RWPE2 (cell line): Measurements from ENCODE around the gene CTNNA2.

Experiments used
- ATAC-seq: fragments of 200-7000 bp; cut with Tn5 transposase; 3 replicates; pipeline ENCODE4 v1.9.1; 2021; ENCODE audit warnings: low read depth
- DNase-seq: peaks from one replicate; pipeline ENCODE4 v3.0.0-alpha.2; 2020; ENCODE audit warnings: low spot score
- H3K27ac ChIP-seq: fragments of 450-650 bp; 2 replicates; pipeline ENCODE4 v1.5.1; 2017; ENCODE audit warnings: mild to moderate bottlenecking; ENCODE audit not compliant: poor library complexity, severe bottlenecking
- H3K27me3 ChIP-seq: fragments of 250-450 bp; sonication (Bioruptor Pico); 2 replicates; pipeline ENCODE4 v1.5.1; 2021; ENCODE audit warnings: mild to moderate bottlenecking, moderate library complexity; ENCODE audit not compliant: insufficient read depth, poor library complexity, severe bottlenecking
- H3K36me3 ChIP-seq: fragments of 250-450 bp; sonication (Bioruptor Pico); 2 replicates; pipeline ENCODE4 v1.5.1; 2020; ENCODE audit warnings: low read depth, mild to moderate bottlenecking, moderate library complexity
- H3K4me1 ChIP-seq: fragments of 250-450 bp; sonication (Bioruptor Pico); 2 replicates; pipeline ENCODE4 v1.5.1; 2021; ENCODE audit warnings: mild to moderate bottlenecking, moderate library complexity; ENCODE audit not compliant: insufficient read depth, poor library complexity, severe bottlenecking
- H3K4me3 ChIP-seq: fragments of 250-450 bp; sonication (Bioruptor Pico); 2 replicates; pipeline ENCODE4 v1.5.1; 2021; ENCODE audit warnings: mild to moderate bottlenecking, moderate library complexity; ENCODE audit not compliant: severe bottlenecking
- H3K9me3 ChIP-seq: fragments of 250-450 bp; sonication (Bioruptor Pico); 2 replicates; pipeline ENCODE4 v1.5.1; 2021; ENCODE audit warnings: mild to moderate bottlenecking, moderate library complexity; ENCODE audit not compliant: severe bottlenecking
- CTCF ChIP-seq: fragments of 450-650 bp; IDR thresholded peaks from one replicate; pipeline ENCODE4 v1.5.1; 2017; ENCODE audit warnings: mild to moderate bottlenecking, moderate library complexity; ENCODE audit not compliant: poor library complexity, severe bottlenecking

CTNNA2 gene

GRCh38 chr2:80354858-80355257 is 842.0 kb downstream of the CTNNA2 start:
- no peak for DNase-seq
- H3K36me3 ChIP-seq = no peaks in the 10 kb centered on the region
- no peak overlapping the region for H3K4me3 ChIP-seq
- no peaks in the 10 kb centered on the region for H3K4me1 ChIP-seq
- no peaks in the 10 kb centered on the region for H3K9me3 ChIP-seq
- no peak for ATAC-seq
- no peak overlapping the region for H3K27ac ChIP-seq
- TF ChIP-seq CTCF = no peak
- H3K27me3 ChIP-seq = no peaks in the 10 kb centered on the region

- Histone ChIP-seq H3K36me3 (no peaks in the 10 kb centered on the region), H3K9me3 (no peaks in the 10 kb centered on the region), H3K27me3 (no peaks in the 10 kb centered on the region), H3K4me1 (no peaks in the 10 kb centered on the region), H3K4me3 (no peak overlapping the region), H3K27ac (no peak overlapping the region)
- DNase-seq = no peak
- no peak for ATAC-seq
- TF ChIP-seq CTCF = no peak
Measured at GRCh38 chr2:80361904-80362303, 849.1 kb downstream of the CTNNA2 start.

DNA sequence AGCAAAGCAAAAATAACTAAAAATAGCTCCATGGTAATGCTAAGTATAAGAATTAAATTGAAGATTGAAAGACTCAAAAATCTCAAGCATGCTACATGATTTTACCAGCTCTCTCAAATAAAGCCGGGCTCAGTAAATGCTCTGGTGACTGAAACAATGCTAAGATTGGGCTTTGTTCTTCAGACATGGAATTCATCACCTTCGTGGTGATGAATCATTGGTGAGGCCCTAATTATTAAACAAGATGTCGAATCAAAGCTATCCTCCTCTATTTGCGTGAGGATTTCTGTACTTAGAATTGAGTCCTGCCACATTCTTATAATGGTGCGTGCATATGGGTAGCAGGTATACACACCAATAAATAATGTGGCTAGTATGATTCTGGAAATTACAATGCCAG is 850.5 kb downstream of the CTNNA2 start:
- no peaks in the 10 kb centered on the region for H3K4me1 ChIP-seq
- DNase-seq (no peak), ATAC-seq (no peak)
- H3K36me3 ChIP-seq = no peaks in the 10 kb centered on the region
- no peaks in the 10 kb centered on the region for H3K9me3 ChIP-seq
- no peak for TF ChIP-seq CTCF
- no peak overlapping the region for H3K27ac ChIP-seq
- H3K27me3 ChIP-seq = no peaks in the 10 kb centered on the region
- no peak overlapping the region for H3K4me3 ChIP-seq

GRCh38 chr2:80363791-80364349 is 851.0 kb downstream of the CTNNA2 start:
- Histone ChIP-seq H3K36me3 (no peaks in the 10 kb centered on the region), H3K4me1 (no peaks in the 10 kb centered on the region), H3K9me3 (no peaks in the 10 kb centered on the region), H3K4me3 (no peak overlapping the region), H3K27ac (no peak overlapping the region), H3K27me3 (no peaks in the 10 kb centered on the region)
- ATAC-seq (no peak), DNase-seq (no peak)
- no peak for TF ChIP-seq CTCF

GRCh38 chr2:80364524-80365212 is 851.8 kb downstream of the CTNNA2 start:
- ATAC-seq = no peak

More at GRCh38 chr2:80364524-80365212, 851.8 kb downstream of the CTNNA2 start:
- no peak for DNase-seq
- Histone ChIP-seq H3K27ac (no peak overlapping the region), H3K4me1 (no peaks in the 10 kb centered on the region), H3K27me3 (no peaks in the 10 kb centered on the region), H3K36me3 (no peaks in the 10 kb centered on the region), H3K4me3 (no peak overlapping the region), H3K9me3 (no peaks in the 10 kb centered on the region)
- no peak for TF ChIP-seq CTCF
